Measurements from ENCODE around the gene OR56A4. TPM values are rescaled to one million over a fixed set of nuclear protein-coding genes. Genes with fewer than 3 reads are reported as not detected.

The OR56A4 gene
- total RNA-seq (2014; rRNA removed; shearing (Covaris generic)), result not detected in 2 replicates

GRCh38 chr11:6006846-6007245 is at the start of gene OR56A4:
TSS of gene OR56A4 (minus strand) at chr11:6006946. CDS start at chr11:6002992, 3,954 bp downstream.
- H3K4me3 ChIP-seq, result no peak within 1 kb of the TSS
- H3K4me1 ChIP-seq, result no peaks in the 10 kb centered on the region
- no peaks in the 10 kb centered on the region for H3K9me3 ChIP-seq (replicated peaks)
- no peak for DNase-seq
- H3K27ac ChIP-seq, result no peak within 1 kb of the TSS
- H3K36me3 ChIP-seq, result no peaks in the 10 kb centered on the region
- H3K27me3 ChIP-seq, result no peaks in the 10 kb centered on the region

- DNase-seq, result no peak
- H3K4me3 ChIP-seq, result no peak overlapping the region
- no peak overlapping the region for H3K27ac ChIP-seq
- no peaks in the 10 kb centered on the region for H3K9me3 ChIP-seq (replicated peaks)
- peaks cover 5% of the 10 kb centered on the region for H3K27me3 ChIP-seq
- no peaks in the 10 kb centered on the region for H3K4me1 ChIP-seq
- no peaks in the 10 kb centered on the region for H3K36me3 ChIP-seq
Observed at GRCh38 chr11:6055569-6055968, 48.8 kb upstream of the OR56A4 start.

DNA sequence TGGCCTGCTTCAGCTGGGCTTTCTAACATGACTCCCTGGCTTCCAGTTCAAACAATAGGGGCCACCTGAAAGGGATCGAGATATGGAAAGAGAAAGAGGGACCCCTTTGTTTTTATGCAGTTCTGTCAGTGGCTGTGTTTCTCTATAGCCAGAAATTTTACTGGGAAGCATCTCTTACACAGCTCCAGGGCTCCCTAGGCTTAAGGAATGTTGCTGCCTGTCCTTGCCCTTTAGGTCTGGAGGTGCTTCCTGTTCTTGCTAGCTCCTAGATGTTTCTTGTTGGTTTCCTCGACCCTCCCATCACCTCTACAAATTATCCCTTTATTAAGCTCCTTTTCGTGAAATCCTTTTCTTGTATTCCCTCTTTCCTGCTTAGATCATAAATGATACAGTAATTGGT is 45.6 kb upstream of the OR56A4 start:
- H3K4me3 ChIP-seq, result no peak overlapping the region
- H3K27ac ChIP-seq, result no peak overlapping the region
- H3K36me3 ChIP-seq, result no peaks in the 10 kb centered on the region
- no peaks in the 10 kb centered on the region for H3K9me3 ChIP-seq (replicated peaks)
- peaks cover 10% of the 10 kb centered on the region for H3K27me3 ChIP-seq
- no peaks in the 10 kb centered on the region for H3K4me1 ChIP-seq
- DNase-seq, result no peak

DNA sequence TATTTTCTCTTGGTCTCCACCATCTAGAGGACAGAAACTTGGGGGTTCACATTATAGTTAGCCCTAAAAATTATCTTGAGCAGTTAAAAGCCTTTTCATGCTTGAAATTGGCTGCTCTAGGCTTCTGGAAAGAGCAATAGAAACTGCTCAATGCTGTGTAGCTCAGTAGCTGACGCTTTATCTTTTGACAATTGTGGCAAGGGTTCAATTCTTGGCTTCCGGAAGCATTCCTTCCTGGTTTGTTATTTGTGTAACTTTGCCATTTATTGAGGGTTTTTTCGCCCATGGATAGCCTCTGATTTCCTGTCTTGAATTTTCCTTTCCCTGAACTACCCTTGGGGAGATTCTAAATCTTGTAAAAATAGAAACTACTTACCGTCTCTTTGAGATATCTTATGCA is 34.1 kb upstream of the OR56A4 start:
- Histone ChIP-seq H3K36me3 (no peaks in the 10 kb centered on the region), H3K4me1 (no peaks in the 10 kb centered on the region), H3K9me3 (replicated peaks) (no peaks in the 10 kb centered on the region), H3K4me3 (no peak overlapping the region), H3K27ac (no peak overlapping the region), H3K27me3 (no peaks in the 10 kb centered on the region)
- no peak for DNase-seq

GRCh38 chr11:6030708-6031405 is 24.1 kb upstream of the OR56A4 start, which contains the start of gene OR56A1:
TSS of gene OR56A1 (minus strand) at chr11:6030758. CDS start at chr11:6027692, 3,066 bp downstream.
- Histone ChIP-seq H3K27me3 (peaks cover 3% of the 10 kb centered on the region; the same call in 1 of the 2 replicates), H3K4me3 (no peak within 1 kb of the TSS), H3K27ac (no peak within 1 kb of the TSS), H3K4me1 (no peaks in the 10 kb centered on the region), H3K36me3 (no peaks in the 10 kb centered on the region), H3K9me3 (replicated peaks) (no peaks in the 10 kb centered on the region)
- DNase-seq, result no peak

DNA sequence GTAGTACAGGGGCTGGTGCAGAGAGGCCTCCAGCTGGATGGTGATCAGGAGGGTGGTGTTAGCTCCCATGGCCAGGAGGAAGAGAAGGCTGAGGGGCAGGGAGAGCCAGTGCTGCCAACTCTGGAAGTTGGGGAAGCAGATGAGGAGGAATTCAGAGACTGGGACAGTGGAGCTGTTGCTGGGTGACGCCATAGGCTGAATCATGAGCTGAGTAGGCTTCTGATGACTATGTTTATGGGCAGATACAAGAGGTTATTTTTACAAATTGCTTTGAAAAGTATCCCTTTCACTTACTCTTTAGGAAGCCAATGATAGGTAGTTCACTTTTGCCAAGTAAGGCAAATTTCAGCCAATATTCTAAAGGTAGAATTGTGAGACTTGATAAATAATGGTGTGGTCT is 20.8 kb upstream of the OR56A4 start:
- Histone ChIP-seq H3K9me3 (replicated peaks) (no peaks in the 10 kb centered on the region), H3K4me1 (no peaks in the 10 kb centered on the region), H3K27ac (no peak overlapping the region), H3K36me3 (no peaks in the 10 kb centered on the region), H3K27me3 (peaks cover 3% of the 10 kb centered on the region; the same call in 1 of the 2 replicates), H3K4me3 (no peak overlapping the region)
- no peak for DNase-seq

DNA sequence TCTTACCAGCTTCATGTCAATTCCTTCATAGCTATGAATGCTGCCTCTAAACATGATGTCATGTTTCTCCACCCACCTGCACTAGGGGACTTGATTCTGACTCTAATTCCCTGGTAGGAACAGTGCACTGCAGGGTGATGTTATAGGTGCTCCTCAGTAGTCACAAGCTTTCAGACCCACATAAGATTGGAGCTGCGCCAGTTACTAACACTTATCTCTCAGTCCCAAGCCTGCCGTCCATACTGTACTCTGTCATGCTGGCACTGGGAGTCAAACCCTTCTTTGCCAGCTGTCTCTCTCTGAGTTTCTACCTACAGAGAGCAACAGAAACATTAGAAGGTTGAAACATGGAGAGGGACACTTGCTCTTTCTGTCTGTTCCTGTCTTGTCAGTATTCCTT is 18.3 kb upstream of the OR56A4 start:
- no peak for DNase-seq
- no peaks in the 10 kb centered on the region for H3K9me3 ChIP-seq (replicated peaks)
- peaks cover 3% of the 10 kb centered on the region; the same call in 1 of the 2 replicates for H3K27me3 ChIP-seq
- no peaks in the 10 kb centered on the region for H3K36me3 ChIP-seq
- H3K4me3 ChIP-seq, result no peak overlapping the region
- no peaks in the 10 kb centered on the region for H3K4me1 ChIP-seq
- no peak overlapping the region for H3K27ac ChIP-seq

DNA sequence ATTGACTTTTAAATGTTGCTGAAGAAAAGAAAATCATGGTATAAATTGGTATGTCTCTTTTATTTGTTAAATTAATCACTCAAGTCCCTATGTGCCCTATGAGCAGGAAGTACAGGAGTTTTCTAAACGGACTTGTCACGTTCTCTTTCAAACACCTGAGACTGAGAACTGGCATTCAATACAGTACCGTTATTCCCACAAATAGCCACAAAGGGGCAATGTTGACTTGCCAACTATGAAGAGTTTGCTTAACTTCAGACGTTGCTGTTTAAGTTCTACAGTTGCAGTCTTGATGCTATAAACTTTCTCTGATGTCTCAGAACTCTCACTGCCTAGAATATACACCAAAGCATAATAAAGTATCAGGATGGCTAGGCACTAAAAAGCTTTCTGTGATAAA is 16.2 kb upstream of the OR56A4 start:
- DNase-seq, result peak in 1 of 2 experiments; percentile 48
- Histone ChIP-seq H3K4me3 (no peak overlapping the region), H3K4me1 (no peaks in the 10 kb centered on the region), H3K27me3 (no peaks in the 10 kb centered on the region), H3K27ac (no peak overlapping the region), H3K9me3 (replicated peaks) (no peaks in the 10 kb centered on the region), H3K36me3 (no peaks in the 10 kb centered on the region)

GRCh38 chr11:6013042-6013441 is 6.3 kb upstream of the OR56A4 start:
- Histone ChIP-seq H3K36me3 (no peaks in the 10 kb centered on the region), H3K9me3 (replicated peaks) (no peaks in the 10 kb centered on the region)
- no peak for DNase-seq

GRCh38 chr11:6012035-6012668 is 5.4 kb upstream of the OR56A4 start:
- no peaks in the 10 kb centered on the region for H3K4me1 ChIP-seq
- no peak overlapping the region for H3K4me3 ChIP-seq
- no peak for DNase-seq
- no peaks in the 10 kb centered on the region for H3K9me3 ChIP-seq (replicated peaks)
- no peaks in the 10 kb centered on the region for H3K27me3 ChIP-seq
- H3K36me3 ChIP-seq, result no peaks in the 10 kb centered on the region
- H3K27ac ChIP-seq, result no peak overlapping the region

More at GRCh38 chr11:6013042-6013441, 6.3 kb upstream of the OR56A4 start:
- H3K4me3 ChIP-seq, result no peak overlapping the region
- no peaks in the 10 kb centered on the region for H3K27me3 ChIP-seq
- no peaks in the 10 kb centered on the region for H3K4me1 ChIP-seq
- no peak overlapping the region for H3K27ac ChIP-seq

DNA sequence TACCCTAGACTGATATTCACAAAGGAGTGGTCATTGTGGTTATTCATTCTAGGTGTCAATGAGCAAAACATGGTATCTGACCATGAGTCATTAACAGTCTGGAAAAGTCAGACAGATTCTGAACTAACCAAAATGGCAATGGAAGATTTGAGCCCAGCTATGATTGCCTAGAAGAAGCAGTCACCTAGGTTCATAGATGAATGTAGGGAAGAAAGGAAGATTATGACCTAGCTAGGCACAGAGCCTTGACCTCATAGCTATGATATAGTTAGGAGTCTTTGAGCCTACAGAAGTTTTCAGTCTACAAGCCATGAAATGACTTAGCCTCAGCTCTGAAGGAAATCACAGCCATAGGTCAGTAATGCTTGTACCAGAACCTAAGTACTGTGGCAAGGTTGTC is 351 bp downstream of the OR56A4 start:
- Histone ChIP-seq H3K27ac (no peak overlapping the region), H3K27me3 (no peaks in the 10 kb centered on the region), H3K9me3 (replicated peaks) (no peaks in the 10 kb centered on the region), H3K4me3 (no peak overlapping the region), H3K4me1 (no peaks in the 10 kb centered on the region), H3K36me3 (no peaks in the 10 kb centered on the region)
- DNase-seq, result no peak

GRCh38 chr11:6002202-6002699 is 4.5 kb downstream of the OR56A4 start:
- no peaks in the 10 kb centered on the region for H3K9me3 ChIP-seq (replicated peaks)

DNA sequence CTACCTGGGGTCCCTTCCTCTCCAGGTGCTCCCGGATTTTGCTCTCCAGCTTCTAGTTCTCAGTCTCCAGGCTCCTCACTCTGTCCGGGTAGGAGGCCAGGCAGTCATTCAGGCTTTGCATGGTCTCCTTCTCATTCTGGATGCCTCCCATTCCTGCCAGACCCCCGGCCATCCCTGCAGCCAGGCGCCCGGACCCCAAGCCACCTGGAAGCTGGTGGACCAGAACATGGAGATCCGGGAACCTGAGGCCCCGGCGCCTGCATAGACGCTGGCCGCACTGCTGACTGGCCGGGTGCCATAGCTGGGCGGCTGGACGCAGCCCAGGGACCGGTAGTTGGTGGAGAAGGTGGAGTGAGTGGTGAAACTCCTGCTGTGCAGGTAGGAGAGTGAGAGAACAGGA is 12.0 kb downstream of the OR56A4 start:
- Histone ChIP-seq H3K27me3 (no peaks in the 10 kb centered on the region), H3K27ac (no peak overlapping the region), H3K36me3 (no peaks in the 10 kb centered on the region), H3K4me1 (no peaks in the 10 kb centered on the region), H3K4me3 (no peak overlapping the region), H3K9me3 (replicated peaks) (no peaks in the 10 kb centered on the region)
- no peak for DNase-seq

More at GRCh38 chr11:6002202-6002699, 4.5 kb downstream of the OR56A4 start:
- H3K27me3 ChIP-seq, result no peaks in the 10 kb centered on the region
- no peak overlapping the region for H3K4me3 ChIP-seq
- DNase-seq, result no peak
- no peaks in the 10 kb centered on the region for H3K4me1 ChIP-seq
- no peak overlapping the region for H3K27ac ChIP-seq
- no peaks in the 10 kb centered on the region for H3K36me3 ChIP-seq

DNA sequence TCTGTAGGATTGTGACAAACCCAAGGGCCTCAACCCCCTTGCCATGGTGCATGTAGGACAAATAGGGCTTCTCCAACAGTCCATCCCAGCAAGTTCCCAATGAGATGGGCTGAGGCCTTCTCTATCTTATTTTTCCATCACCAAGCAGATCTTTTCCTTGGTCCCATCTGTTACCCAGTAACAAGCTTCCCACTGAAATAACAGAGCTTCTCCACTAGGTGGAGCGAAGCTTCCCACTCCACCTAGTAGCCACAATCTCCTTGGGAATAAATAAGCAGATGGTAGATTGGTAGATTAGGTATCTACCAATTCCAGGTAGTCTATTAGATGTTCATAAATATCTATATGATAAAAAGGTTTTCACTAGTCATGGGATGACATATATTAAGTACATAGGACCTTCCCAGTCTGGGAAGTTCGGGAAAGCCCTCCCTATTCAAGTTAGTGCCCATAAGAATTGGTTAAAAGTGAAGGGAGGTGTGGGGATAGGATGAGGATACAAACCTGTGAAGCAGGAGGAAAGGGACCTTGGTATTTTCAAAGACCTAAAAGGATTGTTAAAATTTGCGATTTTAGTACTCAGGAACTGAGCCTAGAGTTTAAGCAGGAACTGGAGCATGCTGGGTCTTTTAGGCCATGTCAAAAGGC is 14.0 kb downstream of the OR56A4 start:
- H3K27ac ChIP-seq, result no peak overlapping the region
- H3K36me3 ChIP-seq, result no peaks in the 10 kb centered on the region
- no peaks in the 10 kb centered on the region for H3K4me1 ChIP-seq
- no peaks in the 10 kb centered on the region for H3K9me3 ChIP-seq (replicated peaks)
- no peak overlapping the region for H3K4me3 ChIP-seq
- no peaks in the 10 kb centered on the region for H3K27me3 ChIP-seq
- DNase-seq, result peak in 1 of 2 experiments; percentile 46

DNA sequence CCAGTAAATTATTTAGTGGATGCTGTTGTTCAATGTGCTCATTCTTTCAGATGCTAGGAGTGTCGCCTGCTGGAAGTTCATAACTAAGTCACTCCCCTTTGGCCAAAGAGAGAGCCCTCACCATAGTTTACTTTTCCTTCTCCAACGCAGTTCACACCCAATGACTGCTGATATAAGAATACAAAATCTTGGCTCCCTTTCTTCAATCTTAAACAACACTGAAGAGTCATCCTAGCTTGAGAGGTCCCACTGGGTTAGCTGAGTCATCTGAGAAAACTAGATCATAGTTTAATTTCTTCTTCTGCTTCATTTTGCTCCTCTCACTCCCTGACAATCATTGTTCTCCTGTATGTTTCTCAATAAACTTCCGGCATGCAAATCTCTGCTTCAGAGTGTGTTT is 14.6 kb downstream of the OR56A4 start:
- no peak for DNase-seq
- Histone ChIP-seq H3K27me3 (no peaks in the 10 kb centered on the region), H3K4me1 (no peaks in the 10 kb centered on the region), H3K36me3 (no peaks in the 10 kb centered on the region), H3K27ac (no peak overlapping the region), H3K9me3 (replicated peaks) (no peaks in the 10 kb centered on the region), H3K4me3 (no peak overlapping the region)
